ENCODE results near the gene JAK2. TPM values are rescaled to one million over a fixed set of nuclear protein-coding genes. Genes with fewer than 3 reads are reported as not detected.

The JAK2 gene
- total RNA-seq, 2 experiments from 2014 or later: 28.4 to 29.0 TPM

- Mint-ChIP-seq H3K4me1 (ENCODE audit: low read depth) (peaks cover 33% of the 10 kb centered on the region), H3K36me3 (ENCODE audit: low read depth) (peaks cover 10% of the 10 kb centered on the region), H3K9me3 (no peaks in the 10 kb centered on the region), H3K27me3 (no peaks in the 10 kb centered on the region), H3K4me3 (no peak overlapping the region), H3K27ac (peak overlapping the region; percentile 91)
- TF ChIP-seq CTCF (IDR thresholded peaks at IDR 0.05): no peak
- no peak for ATAC-seq
- DNase-seq: no peak
- ChIA-PET CTCF (interaction anchor here (0.7 to 12.1 kb wide), 13 partner anchors 9 to 601 kb away, joined by 3 to 149 read pairs (median 6); partner anchors contain the start of gene RCL1), POLR2A (interaction anchor here (1.2 to 3.8 kb wide), 6 partner anchors 13 to 193 kb away, joined by 3 to 26 read pairs (median 11); partner anchors contain the start of gene RCL1)
- intact Hi-C loops (cut with micrococcal nuclease): loop anchor here (2.0 to 5.0 kb wide), 3 partner anchors 154 to 451 kb away; partner anchors contain the start of gene PLGRKT
Measured at GRCh38 chr9:4986296-4986695, 1.2 kb downstream of the JAK2 start.

GRCh38 chr9:4986783-4987182, 1.7 kb downstream of the JAK2 start:
- no peak for TF ChIP-seq CTCF (IDR thresholded peaks at IDR 0.05)
- no peak for ATAC-seq
- POLR2A ChIA-PET: interaction anchor here (1.2 to 3.8 kb wide), 5 partner anchors 14 to 113 kb away, joined by 3 to 26 read pairs (median 10); no protein-coding TSS in a partner anchor

GRCh38 chr9:4987961-4988421, 2.9 kb downstream of the JAK2 start:
- ChIA-PET CTCF (interaction anchor here (0.7 to 12.1 kb wide), 40 partner anchors 9 to 437 kb away, joined by 3 to 149 read pairs (median 4); partner anchors contain the start of gene RCL1), POLR2A (interaction anchor here (0.5 to 3.8 kb wide), 2 partner anchors 18 to 56 kb away, joined by 3 to 17 read pairs; no protein-coding TSS in a partner anchor)
- H3K9me3 Mint-ChIP-seq: peaks cover 3% of the 10 kb centered on the region
- TF ChIP-seq CTCF (IDR thresholded peaks at IDR 0.05): peak; percentile 80
- H3K36me3 Mint-ChIP-seq (ENCODE audit: low read depth): peaks cover 25% of the 10 kb centered on the region
- H3K4me3 Mint-ChIP-seq: no peak overlapping the region
- peaks cover 29% of the 10 kb centered on the region for H3K4me1 Mint-ChIP-seq (ENCODE audit: low read depth)
- H3K27me3 Mint-ChIP-seq: no peaks in the 10 kb centered on the region
- H3K27ac Mint-ChIP-seq: no peak overlapping the region
- intact Hi-C loops (cut with micrococcal nuclease): loop anchor here (2.0 to 5.0 kb wide), 3 partner anchors 156 to 449 kb away; partner anchors contain the start of gene PLGRKT
- no peak for ATAC-seq
- peak; percentile 67 for DNase-seq

More at GRCh38 chr9:4986783-4987182, 1.7 kb downstream of the JAK2 start:
- intact Hi-C loops (cut with micrococcal nuclease): loop anchor here (2.0 to 5.0 kb wide), 3 partner anchors 154 to 451 kb away; partner anchors contain the start of gene PLGRKT
- H3K36me3 Mint-ChIP-seq (ENCODE audit: low read depth): peaks cover 13% of the 10 kb centered on the region
- H3K27me3 Mint-ChIP-seq: no peaks in the 10 kb centered on the region
- no peak overlapping the region for H3K27ac Mint-ChIP-seq
- CTCF ChIA-PET: interaction anchor here (0.7 to 12.1 kb wide), 23 partner anchors 8 to 601 kb away, joined by 3 to 149 read pairs (median 4); partner anchors contain the start of gene RCL1
- no peak for DNase-seq
- H3K9me3 Mint-ChIP-seq: peaks cover 1% of the 10 kb centered on the region
- H3K4me1 Mint-ChIP-seq (ENCODE audit: low read depth): peaks cover 31% of the 10 kb centered on the region
- no peak overlapping the region for H3K4me3 Mint-ChIP-seq

GRCh38 chr9:4992872-4993271, 7.8 kb downstream of the JAK2 start:
- Mint-ChIP-seq H3K27me3 (no peaks in the 10 kb centered on the region), H3K9me3 (peaks cover 3% of the 10 kb centered on the region), H3K4me3 (no peak overlapping the region), H3K27ac (no peak overlapping the region), H3K36me3 (ENCODE audit: low read depth) (peaks cover 50% of the 10 kb centered on the region), H3K4me1 (ENCODE audit: low read depth) (peaks cover 50% of the 10 kb centered on the region)
- no peak for ATAC-seq
- intact Hi-C loops (cut with micrococcal nuclease): no loop called here
- TF ChIP-seq CTCF (IDR thresholded peaks at IDR 0.05): no peak
- DNase-seq: no peak
- CTCF ChIA-PET: interaction anchor here (1.2 to 12.1 kb wide), 2 partner anchors 234 to 607 kb away, joined by 5 to 149 read pairs; no protein-coding TSS in a partner anchor
- POLR2A ChIA-PET: interaction anchor here (1.4 kb wide), 1 partner anchor 15 kb away, joined by 4 read pairs; no protein-coding TSS in a partner anchor
